ENCODE measurements around the gene CRYZL1. TPM values are rescaled to one million over a fixed set of nuclear protein-coding genes. Genes with fewer than 3 reads are reported as not detected.

CRYZL1 gene
- total RNA-seq, 1 donor = 25.8 TPM

- no peak for DNase-seq (ENCODE audit: low read depth)
- peak overlapping the region; percentile 75 for H3K4me3 ChIP-seq (ENCODE audit: low read depth, low read length)
- no peak for TF ChIP-seq CTCF (IDR thresholded peaks at IDR 0.05; ENCODE audit: insufficient read depth, low read length)
These were observed 96.9 kb downstream of the CRYZL1 start for GRCh38 chr21:33544451-33545195.

GRCh38 chr21:33543505-33544129 is 97.9 kb downstream of the CRYZL1 start:
- DNase-seq (ENCODE audit: low read depth) = no peak
- no peak for TF ChIP-seq CTCF (IDR thresholded peaks at IDR 0.05; ENCODE audit: insufficient read depth, low read length)
- peak overlapping the region; percentile 75 for H3K4me3 ChIP-seq (ENCODE audit: low read depth, low read length)

GRCh38 chr21:33542640-33543504 is 98.7 kb downstream of the CRYZL1 start, which contains the start of gene SON:
SON (plus strand) TSS chr21:33543038; CDS start chr21:33543093, 55 bp downstream.
- peak within 1 kb of the TSS; percentile 94 for H3K4me3 ChIP-seq (ENCODE audit: low read depth, low read length)
- no peak for TF ChIP-seq CTCF (IDR thresholded peaks at IDR 0.05; ENCODE audit: insufficient read depth, low read length)
- peak; percentile 98 for DNase-seq (ENCODE audit: low read depth)

GRCh38 chr21:33541756-33542639 is 99.5 kb downstream of the CRYZL1 start, which contains the start of gene GART:
GART (minus strand) TSS chr21:33542117; CDS start chr21:33539315, 2,802 bp downstream.
- no peak for TF ChIP-seq CTCF (IDR thresholded peaks at IDR 0.05; ENCODE audit: insufficient read depth, low read length)
- DNase-seq (ENCODE audit: low read depth) = peak; percentile 63

GRCh38 chr21:33541105-33541711 is 100.3 kb downstream of the CRYZL1 start:
- peak overlapping the region; percentile 94 for H3K4me3 ChIP-seq (ENCODE audit: low read depth, low read length)
- DNase-seq (ENCODE audit: low read depth) = peak; percentile 18
- TF ChIP-seq CTCF (IDR thresholded peaks at IDR 0.05; ENCODE audit: insufficient read depth, low read length) = no peak

More at GRCh38 chr21:33541756-33542639, 99.5 kb downstream of the CRYZL1 start, which contains the start of gene GART:
- H3K4me3 ChIP-seq (ENCODE audit: low read depth, low read length) = peak within 1 kb of the TSS; percentile 94

Measured in fibroblast of the aortic adventitia (primary cell).